Measurements from ENCODE around the gene NTN3. TPM values are rescaled to one million over a fixed set of nuclear protein-coding genes. Genes with fewer than 3 reads are reported as not detected.
A peak's percentile ranks its signal among the peaks of the same experiment; 100 is the strongest.

NTN3 gene
- under 1 TPM in 1 of 3 donors, not detected in 2; 0.44 TPM for total RNA-seq
- long read RNA-seq, donor 1 = 0 reads
- long read RNA-seq, donor 2 = 0 reads

DNA sequence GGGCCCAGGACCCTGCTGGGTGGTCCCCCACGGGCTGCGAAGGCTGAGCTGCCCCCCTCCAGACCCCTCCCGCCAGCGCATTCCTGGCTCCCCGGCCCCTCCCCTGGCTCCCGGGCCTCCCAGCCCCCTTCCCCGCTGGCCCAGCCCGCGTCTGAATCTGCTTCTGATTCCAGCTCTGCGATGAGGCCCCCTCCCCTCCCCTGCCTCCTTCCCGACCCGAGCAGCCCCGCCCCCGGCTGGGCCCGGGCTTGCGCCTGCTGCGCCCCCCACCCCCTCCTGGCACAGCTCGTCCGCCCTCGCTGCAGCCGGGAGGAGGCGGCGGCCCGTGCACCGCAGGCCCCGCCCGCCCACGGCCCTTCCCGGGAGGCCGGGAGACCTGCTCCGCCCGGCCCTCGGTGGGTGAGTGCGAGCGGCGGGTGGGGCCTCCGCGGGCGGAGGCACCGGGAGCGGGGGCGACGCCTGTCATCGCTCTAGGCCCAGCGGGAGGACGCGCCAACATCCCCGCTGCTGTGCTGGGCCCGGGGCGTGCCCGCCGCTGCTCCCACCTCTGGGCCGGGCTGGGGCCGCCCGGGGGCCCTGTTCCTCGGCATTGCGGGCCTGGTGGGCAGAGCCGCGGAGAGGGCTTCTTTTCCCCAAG is at the start of gene NTN3:
TSS of gene NTN3 (plus strand) at position 282 of the 637 bp plus-strand sequence. CDS start 405 bp downstream, outside the sequence.
- H3K4me3 ChIP-seq = no peak within 1 kb of the TSS
- TF ChIP-seq, protein P1, sequence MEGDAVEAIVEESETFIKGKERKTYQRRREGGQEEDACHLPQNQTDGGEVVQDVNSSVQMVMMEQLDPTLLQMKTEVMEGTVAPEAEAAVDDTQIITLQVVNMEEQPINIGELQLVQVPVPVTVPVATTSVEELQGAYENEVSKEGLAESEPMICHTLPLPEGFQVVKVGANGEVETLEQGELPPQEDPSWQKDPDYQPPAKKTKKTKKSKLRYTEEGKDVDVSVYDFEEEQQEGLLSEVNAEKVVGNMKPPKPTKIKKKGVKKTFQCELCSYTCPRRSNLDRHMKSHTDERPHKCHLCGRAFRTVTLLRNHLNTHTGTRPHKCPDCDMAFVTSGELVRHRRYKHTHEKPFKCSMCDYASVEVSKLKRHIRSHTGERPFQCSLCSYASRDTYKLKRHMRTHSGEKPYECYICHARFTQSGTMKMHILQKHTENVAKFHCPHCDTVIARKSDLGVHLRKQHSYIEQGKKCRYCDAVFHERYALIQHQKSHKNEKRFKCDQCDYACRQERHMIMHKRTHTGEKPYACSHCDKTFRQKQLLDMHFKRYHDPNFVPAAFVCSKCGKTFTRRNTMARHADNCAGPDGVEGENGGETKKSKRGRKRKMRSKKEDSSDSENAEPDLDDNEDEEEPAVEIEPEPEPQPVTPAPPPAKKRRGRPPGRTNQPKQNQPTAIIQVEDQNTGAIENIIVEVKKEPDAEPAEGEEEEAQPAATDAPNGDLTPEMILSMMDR (IDR thresholded peaks at IDR 0.05) = no peak
- DNase-seq = peak in 1 of 3 donors; percentile 42

DNA sequence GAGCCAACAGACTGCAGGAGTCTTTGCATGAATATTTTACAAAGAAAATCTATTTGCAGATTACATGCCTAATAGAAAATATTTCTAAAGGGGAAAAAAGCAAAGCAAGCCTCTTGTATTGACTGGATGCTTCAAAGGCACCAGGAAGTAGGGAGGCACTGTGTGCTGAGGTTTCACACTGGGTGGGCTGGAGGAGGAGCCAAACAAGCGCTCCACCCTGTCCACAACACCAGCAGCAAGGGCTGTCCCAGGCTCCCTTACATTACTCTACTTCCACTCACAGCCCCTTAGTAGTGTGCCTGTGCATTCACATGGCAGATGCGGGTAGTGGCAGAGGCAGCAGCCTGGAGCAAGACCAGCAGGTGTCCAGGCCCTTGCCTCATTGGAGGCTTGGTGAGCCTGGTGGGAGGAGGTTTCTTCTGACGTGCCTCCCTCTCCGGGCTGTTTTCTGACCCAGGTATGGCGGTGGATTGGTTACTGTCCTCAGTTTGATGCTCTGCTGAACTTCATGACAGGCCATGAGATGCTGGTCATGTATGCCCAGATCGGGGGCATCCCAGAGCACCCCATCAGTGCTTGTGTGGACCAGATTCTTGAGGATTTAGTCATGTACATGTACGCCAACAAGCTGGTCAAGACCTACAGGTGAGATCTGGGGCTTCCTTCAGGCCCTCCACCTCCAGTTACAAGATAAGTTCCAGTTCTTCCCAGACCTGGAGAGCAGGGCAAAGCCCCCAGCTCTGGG is 48.8 kb upstream of the NTN3 start:
- ATAC-seq (no peak), DNase-seq (no peak)
- Histone ChIP-seq H3K9me3 (no peaks in the 10 kb centered on the region), H3K36me3 (ENCODE audit: low read depth) (no peaks in the 10 kb centered on the region), H3K4me3 (no peak overlapping the region), H3K4me1 (ENCODE audit: low read depth) (no peaks in the 10 kb centered on the region)
- intact Hi-C loops (cut with DNase I, micrococcal nuclease) = no loop called here
- TF ChIP-seq, protein P1 (IDR thresholded peaks at IDR 0.05) = no peak

More for the DNA sequence above, at the start of gene NTN3:
- Histone ChIP-seq H3K36me3 (ENCODE audit: low read depth) (no peaks in the 10 kb centered on the region), H3K4me1 (ENCODE audit: low read depth) (peaks cover 43% of the 10 kb centered on the region), H3K9me3 (no peaks in the 10 kb centered on the region)
- ATAC-seq = no peak
- intact Hi-C loops (cut with DNase I, micrococcal nuclease) = no loop called here

DNA sequence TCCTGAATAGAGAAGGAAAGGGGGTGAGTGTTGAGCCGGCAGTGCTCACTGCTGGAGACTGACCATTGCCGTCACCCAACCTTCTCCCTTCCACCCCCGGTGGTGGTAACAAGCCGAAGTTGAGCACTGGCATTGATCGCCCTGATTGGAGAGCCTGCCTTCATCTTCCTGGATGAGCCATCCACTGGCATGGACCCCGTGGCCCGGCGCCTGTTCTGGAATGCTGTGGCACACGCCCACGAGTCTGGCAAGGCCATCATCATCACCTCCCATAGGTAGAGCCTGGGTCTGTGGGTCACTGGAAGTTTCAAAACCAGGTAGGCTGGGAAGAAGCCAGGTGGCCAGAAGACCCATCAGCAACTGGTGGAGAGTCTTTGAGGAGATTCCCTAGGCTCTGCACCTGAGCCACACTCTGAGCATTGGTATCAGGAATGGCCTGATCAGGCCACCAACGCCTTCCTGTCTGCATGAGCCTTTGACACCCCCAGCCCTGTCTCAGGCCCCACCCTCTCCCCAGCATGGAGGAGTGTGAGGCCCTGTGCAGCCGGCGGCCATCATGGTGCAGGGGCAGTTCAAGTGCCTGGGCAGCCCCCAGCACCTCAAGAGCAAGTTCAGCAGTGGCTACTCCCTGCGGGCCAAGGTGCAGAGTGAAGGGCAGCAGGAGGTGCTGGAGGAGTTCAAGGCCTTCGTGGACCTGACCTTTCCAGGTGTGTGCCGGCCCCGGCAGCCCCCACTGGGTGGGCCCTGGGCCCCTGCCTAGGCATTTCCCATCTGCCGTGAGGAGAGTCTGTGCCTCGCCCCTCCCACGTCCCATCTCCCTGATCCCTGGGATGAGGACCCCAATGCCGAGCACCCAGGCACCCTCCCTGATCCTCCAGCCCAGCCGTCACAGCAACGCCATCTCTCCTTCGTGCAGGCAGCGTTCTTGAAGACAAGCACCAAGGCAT is 46.8 kb upstream of the NTN3 start:
- H3K4me3 ChIP-seq = no peak overlapping the region
- no peak for DNase-seq
- no peaks in the 10 kb centered on the region for H3K36me3 ChIP-seq (ENCODE audit: low read depth)
- H3K9me3 ChIP-seq = no peaks in the 10 kb centered on the region
- ATAC-seq = no peak
- TF ChIP-seq, protein P1 (IDR thresholded peaks at IDR 0.05) = no peak
- no peaks in the 10 kb centered on the region for H3K4me1 ChIP-seq (ENCODE audit: low read depth)
- intact Hi-C loops (cut with DNase I, micrococcal nuclease) = no loop called here

DNA sequence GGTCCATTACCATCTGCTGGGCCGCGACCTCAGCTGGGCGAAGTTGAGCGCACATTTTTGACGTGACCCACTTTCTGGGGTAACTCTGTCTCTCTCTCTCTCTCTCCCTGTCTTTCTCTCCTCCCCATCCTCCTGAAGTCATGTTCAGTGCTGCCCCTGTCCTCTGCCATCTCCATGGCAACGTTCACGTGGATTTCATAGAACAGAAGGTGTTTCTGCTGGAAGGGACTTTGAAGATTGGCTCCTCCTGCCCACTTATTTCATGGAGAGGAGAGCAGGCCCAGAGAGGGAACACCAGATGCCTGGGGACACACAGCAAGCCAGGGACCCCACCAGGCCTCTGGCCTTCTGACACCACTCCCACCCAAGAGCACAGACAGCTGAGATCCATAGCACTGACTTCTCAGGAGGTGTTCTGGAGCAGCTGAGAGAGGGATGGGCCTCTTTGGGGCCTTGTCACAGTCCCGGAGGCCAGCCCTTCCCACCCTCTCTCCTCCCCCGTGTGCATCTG is 46.0 kb upstream of the NTN3 start:
- TF ChIP-seq, protein P1 (IDR thresholded peaks at IDR 0.05) = no peak
- intact Hi-C loops (cut with DNase I, micrococcal nuclease) = no loop called here
- Histone ChIP-seq H3K9me3 (no peaks in the 10 kb centered on the region), H3K4me3 (no peak overlapping the region), H3K4me1 (ENCODE audit: low read depth) (peaks cover 4% of the 10 kb centered on the region), H3K36me3 (ENCODE audit: low read depth) (no peaks in the 10 kb centered on the region)
- DNase-seq (no peak), ATAC-seq (no peak)

DNA sequence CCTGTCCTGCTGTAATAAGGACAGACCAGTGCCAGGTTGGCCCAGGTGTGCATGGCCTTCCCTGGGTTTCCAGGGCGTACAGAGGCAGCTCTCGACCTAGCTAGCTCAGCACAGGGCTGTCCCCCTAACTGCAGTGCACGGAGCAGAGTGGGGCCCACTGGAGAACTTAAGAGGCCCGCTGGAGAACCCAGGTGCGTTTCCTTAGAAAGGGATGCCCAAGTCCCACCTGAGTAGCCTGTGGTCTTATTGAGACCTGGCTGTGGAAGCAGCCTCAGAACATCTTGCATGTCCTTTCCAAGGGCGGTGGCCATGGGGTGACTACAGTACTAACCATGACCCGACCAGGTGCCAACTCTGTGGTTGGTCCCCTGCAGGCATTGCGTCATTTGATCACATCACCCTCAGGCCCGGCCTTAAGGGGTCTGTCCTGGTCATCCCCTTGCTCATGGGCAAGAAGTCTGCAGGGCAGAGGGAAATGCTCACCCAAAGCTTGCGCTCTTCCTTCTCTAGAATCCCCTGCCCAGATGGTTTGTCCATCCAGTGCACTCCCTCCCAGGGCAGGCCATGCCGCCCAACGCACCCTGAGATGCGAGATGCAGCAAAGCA is 45.2 kb upstream of the NTN3 start:
- peaks cover 8% of the 10 kb centered on the region for H3K4me1 ChIP-seq (ENCODE audit: low read depth)
- H3K9me3 ChIP-seq = no peaks in the 10 kb centered on the region
- H3K36me3 ChIP-seq (ENCODE audit: low read depth) = no peaks in the 10 kb centered on the region
- TF ChIP-seq, protein P1 (IDR thresholded peaks at IDR 0.05) = no peak
- intact Hi-C loops (cut with DNase I, micrococcal nuclease) = no loop called here
- ATAC-seq = no peak
- no peak overlapping the region for H3K4me3 ChIP-seq
- DNase-seq = no peak

Measured in mucosa of descending colon (tissue), 3 donors.